ENCODE measurements around the gene IRX3.

DNA sequence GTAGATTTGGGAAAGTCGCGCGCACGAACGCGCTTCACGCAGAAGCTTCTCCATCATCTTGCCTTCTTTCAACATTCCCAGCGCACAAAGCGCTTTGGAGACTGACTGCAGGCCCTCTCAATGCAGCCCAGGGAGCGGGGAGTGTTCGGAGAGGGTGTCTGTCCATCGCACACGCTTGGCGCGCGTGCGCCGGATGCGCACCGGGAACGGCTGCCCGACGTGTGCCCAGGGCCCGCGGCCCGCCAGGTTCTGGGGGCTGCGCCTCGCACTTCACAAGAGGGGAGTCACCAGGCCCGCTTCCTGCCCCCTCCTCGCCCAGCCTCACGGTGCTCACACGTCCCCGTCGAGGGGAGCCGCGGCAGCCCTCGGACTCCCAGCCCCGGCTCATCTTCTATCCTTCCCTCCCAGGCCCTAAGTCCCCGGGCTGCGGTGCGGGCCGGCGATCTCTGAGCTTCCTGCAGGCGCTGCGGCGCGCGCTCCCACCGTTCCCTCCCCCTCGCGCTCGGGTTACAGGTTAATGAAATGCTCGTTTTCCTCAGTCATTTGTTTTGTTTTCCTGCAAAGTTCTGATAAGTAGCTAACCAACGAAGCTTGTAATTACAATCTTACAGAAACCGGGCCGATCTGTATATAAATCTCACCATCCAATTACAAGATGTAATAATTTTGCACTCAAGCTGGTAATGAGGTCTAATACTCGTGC, 2.8 kb upstream of the IRX3 start:
- TF ChIP-seq CTCF (IDR thresholded peaks at IDR 0.05 in 8 of 11, conservative IDR thresholded peaks at IDR 0.05 in 3 of 11) (no peak), POLR2A (IDR thresholded peaks at IDR 0.05) (no peak)

Data from spleen (tissue), 7 donors.